ENCODE results near the gene EVI5L.

The EVI5L gene

DNA sequence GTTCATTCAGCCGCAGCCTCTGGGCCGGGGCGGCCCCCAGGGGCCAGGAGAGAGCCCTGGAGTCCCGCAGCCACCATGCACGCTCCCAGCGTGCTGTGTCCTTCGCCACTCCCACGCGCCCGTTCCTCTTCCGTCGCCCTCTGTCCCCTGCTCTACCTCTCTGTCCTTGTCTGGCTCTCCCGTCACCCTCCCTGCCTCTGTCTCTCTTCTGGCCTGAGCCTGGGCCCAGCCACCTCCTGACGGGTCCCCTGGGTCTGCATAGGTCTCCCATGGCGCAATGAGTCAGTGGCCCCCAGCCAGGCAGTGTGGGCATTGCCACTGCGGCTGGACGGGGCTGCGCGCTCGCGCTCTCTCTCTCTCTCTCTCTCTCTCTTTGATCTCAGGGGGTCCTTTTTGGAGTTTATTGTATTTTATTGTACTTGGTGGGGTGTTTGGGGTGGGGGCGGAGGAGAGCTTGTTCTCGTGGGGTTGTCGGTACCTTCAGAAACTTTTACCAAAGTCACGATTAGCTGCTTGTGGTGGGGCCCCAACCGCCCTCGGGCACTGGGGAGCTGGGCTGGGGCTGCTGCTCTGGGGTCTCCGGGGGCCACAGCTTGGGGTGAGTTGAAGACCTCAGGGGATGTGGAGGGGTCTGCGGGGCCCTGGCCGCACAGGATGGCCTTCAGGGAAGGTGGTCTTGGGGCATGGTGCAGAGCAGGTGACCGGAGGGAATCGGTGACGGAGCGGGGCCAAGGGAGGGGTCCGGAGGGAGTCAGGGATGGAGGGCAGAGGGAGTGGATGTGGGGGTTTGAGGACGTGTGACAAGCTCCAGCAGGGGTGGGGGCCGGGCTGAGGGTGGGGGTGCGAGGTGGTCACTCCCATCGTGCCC lies 82.9 kb downstream of the EVI5L start:
- DNase-seq (ENCODE audit: low spot score): no peak

DNA sequence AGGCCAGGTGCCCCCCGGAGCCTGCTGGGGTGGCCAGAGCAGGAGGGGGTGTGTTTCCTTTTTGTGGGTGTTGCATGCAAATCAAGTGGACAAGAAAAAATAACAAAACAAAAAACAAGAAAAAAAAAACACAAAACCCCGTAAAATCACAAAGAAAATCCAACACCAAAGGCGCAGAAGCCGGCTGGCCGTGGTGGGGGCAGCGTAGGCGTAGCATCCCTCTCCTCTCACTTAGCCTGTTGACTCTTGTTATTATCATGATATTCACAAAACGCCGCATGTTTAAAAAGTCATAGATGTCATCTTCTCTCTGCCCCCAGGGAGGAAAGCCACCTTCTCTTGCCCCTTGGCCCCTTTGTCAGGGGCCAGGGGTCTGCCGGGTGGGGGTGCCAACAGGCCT lies 83.6 kb downstream of the EVI5L start:
- DNase-seq (ENCODE audit: low spot score): no peak

DNA sequence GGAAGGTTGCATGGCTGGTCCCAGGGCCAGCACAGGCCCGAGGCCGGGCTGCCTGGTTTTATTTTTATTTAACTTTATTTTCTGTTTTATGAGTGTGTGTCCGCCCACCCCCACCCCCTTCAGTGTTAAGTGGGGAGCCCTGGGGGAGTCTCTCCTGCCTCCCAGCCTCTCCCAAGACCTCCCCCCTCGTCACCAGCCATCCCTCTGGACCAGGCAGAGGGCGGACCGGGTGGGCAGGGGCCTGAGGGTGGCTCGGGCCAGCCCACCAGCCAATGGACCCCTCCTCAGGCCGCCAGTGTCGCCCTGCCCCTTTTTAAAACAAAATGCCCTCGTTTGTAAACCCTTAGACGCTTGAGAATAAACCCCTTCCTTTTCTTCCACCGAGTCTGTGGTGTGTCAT lies 84.1 kb downstream of the EVI5L start:
- no peak for DNase-seq (ENCODE audit: low spot score)

Measured in kidney tubule cell (primary cell).